ENCODE data around the gene ITPA.

The ITPA gene

GRCh38 chr20:3229798-3230197 lies 20.5 kb downstream of the ITPA start:
- DNase-seq, result no peak

DNA sequence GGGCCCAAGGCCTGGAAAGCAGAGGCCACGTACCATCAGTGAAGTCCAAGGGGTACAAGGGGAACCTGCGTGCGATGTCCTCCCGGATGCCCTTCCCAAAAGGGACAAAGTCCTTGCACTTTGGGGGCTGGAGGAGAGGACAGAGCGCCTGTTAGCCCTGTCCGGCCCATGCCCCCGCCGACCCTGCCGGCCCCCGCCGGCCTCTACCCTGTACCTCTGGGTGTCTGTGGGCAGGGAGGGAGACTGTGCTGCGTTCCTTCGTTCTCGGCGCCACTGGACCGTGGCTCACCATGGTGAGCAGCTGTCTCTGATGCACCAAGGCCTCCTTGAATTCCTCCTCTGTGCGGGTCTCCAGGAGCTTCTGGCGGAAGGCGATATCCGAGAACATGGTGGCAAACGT lies 21.8 kb downstream of the ITPA start:
- DNase-seq, result no peak

DNA sequence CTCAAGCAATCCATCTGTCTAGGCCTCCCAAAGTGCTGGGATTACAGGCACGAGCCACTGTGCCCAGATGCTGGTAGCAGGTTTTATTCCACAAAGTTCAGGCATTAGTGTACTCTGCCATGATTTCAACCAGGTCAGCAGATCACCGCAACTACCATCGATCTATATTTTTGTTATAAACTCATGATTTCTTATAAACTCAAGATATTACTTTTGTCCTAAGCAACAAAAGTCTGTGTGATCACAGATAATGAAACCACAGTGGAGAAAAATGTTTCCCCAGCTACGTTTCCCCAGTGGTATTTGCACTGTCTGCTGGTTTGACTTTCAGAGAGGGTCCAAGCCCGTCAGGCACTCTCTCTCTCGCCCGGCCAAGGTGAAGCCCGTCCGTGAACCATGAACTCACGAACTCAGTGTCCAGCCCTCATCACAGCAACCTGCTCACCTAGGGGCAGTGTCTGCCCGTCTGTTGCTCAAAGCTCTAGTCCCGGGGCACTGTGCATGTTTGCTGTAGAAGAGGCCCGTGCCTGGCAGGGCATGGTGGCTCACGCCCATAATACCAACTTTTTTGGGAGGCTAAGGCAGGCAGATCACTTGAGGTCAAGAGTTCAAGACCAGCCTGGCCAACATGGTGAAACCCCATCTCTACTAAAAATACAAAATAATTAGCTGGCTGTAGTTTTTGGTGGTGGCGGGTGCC lies 22.7 kb downstream of the ITPA start:
- no peak for DNase-seq

DNA sequence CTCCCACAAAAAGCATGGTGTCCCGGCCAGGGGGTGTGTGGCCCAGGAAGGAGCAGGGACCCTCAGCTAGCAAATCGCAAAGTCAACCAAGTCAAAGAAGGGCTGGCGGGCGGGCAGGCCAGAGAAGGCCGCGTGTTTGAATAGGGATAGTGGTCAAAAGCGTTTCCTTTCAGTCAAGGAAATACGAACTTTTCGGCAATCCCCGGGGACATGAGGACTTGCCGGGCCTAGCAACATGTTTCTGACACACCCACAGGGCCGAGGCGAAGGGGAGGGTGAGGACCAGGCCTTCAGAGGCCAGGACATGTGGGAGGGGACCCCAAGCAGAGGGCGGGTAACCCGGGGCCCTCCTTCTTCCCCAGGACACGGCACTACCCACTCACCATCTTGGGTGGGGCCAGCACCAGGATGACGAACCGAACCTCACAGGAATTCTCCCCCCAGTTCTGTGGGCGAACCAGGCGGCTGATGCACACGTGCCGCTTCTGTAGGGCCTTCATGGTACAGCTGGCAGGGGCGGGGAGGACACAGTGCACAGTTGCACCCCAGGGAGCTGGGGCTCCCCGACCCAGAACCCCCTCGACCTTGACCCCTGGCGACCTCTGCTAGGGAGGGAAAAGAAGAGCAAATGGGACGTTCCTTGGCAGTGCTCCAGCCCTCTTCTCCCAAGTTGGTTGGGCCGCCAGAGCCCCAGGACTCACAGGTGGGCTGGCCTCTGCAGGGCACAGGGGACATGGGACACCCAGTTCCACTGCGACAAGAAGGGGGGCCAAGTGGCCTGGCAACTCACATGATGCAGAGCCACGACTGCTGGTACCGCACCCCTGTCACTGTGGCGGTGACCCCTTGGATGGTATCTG lies 24.1 kb downstream of the ITPA start:
- DNase-seq, result no peak

DNA sequence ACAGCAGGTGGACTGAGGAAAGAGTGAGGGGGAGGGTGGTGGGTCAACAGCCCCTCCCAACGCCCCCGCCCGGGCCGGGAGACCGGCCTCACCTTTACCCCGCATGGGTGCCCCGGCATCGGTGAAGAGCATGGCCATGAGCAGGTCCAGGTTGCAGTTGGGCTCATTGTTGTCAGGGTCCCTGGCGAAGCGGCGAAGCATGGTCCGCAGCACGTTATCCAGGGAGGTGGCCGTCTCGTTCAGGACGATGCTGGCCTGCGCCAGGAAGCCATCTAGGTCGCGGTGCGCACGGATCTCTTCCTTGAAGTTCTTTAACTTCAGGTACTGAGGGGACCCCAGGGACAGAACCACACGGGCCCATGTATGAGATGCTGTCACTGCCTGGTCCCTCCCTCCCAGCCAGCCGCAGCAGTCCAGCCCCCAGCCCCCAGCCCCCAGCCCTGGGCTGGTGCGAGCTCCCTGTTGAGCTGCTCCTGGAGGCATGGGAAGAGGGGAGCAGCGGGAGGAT lies 24.7 kb downstream of the ITPA start:
- DNase-seq, result no peak

DNA sequence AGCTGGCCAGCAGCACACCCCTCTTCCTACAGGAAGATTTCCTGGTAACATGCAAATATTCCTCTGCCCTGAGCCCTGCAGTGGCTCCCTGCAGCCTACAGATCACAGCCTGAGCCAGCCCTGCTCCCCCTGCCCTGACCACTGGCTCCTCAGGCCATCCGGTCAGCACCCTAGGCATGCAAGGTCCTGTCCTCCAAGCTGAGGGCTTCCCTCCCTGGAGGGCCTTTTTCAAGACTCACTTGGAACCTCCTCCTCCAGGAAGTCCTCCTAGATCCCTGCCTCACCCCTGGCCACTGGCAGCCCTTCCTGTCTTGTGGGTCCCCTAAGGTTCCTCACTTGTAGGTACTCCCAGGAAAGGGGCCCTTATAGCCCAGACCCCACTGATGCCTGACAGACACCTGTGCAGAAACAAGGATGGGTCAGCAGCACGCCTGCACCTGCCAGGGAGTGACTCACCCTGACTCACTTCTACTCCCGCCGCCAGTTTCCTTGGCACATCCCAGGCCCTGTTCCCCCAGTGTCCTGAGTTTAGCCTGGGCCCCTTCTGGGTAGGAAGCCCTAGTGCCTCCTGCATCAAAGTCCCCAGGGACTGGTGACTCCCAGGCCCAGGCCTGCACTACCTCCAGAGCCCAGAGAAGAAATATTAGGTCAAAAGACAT lies 26.5 kb downstream of the ITPA start:
- DNase-seq, result no peak

GRCh38 chr20:3237011-3237957 lies 28.0 kb downstream of the ITPA start:
- DNase-seq, result no peak

GRCh38 chr20:3237958-3238615 lies 28.8 kb downstream of the ITPA start:
- no peak for DNase-seq

DNA sequence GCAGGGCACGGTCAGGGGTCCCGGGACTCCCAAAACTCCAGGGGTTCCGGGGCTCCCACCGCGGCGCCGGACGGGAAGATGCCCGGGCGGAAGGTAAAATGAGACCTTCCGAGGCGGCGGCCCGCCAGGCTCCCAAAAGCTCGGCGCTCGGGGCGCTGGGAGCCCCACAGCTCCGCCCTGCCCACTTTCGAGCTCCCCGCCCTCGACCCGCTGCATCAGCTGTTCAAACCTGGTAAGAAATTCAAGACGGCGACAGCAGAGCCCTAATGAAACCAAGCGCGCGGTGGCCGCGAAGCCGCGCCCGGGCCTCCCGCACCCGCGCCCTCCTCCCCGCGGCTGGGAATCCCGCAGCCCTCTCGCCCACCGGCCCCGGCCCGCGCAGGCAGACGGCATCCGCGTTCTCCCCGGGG lies 29.3 kb downstream of the ITPA start:
- DNase-seq, result peak; percentile 4

DNA sequence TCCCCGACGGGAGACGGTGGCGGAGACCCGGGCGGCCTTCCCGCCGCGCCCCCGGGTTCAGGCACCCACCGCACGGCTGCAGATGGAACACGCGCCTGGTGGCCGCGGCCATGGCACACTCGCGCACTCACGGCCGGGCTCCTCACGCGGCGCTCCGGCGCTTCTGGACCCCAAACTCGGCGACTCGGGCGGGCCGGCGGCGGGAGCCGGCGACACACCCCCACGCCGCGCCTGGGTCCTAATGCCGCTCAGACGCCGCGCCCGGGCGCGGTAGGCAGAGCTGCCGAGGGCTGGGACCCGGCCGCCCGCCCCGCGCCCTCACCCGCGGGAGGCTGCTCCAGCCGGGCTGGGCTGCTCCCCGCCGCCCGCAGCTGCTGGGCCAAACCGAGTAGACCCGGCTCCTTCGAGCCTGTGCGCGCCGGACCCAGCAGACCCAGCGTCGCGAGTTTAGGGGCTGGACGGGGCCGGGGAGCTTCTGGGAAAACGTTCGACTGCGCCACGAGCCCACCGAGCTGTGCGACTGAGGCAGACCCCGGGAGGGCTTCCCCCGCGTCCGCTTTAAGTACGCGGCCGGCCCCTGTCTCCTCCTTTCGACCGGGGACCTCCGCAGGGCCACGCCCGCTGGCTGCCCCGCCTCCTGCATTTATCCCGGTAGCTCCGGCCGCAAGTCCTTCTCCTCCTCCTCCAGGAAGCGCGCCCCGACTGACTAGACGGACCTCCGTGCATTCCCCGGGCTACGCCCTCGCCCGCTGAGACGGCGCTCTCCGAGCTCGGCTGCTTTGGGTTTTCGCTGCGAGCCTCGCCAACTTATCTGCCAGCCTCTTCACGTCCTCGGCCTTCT lies 29.9 kb downstream of the ITPA start, which contains the start of gene SLC4A11:
TSS of gene SLC4A11 (minus strand) at position 165 of the 841 bp plus-strand sequence. CDS start at position 112, 53 bp downstream.
- peak; percentile 7 for DNase-seq

DNA sequence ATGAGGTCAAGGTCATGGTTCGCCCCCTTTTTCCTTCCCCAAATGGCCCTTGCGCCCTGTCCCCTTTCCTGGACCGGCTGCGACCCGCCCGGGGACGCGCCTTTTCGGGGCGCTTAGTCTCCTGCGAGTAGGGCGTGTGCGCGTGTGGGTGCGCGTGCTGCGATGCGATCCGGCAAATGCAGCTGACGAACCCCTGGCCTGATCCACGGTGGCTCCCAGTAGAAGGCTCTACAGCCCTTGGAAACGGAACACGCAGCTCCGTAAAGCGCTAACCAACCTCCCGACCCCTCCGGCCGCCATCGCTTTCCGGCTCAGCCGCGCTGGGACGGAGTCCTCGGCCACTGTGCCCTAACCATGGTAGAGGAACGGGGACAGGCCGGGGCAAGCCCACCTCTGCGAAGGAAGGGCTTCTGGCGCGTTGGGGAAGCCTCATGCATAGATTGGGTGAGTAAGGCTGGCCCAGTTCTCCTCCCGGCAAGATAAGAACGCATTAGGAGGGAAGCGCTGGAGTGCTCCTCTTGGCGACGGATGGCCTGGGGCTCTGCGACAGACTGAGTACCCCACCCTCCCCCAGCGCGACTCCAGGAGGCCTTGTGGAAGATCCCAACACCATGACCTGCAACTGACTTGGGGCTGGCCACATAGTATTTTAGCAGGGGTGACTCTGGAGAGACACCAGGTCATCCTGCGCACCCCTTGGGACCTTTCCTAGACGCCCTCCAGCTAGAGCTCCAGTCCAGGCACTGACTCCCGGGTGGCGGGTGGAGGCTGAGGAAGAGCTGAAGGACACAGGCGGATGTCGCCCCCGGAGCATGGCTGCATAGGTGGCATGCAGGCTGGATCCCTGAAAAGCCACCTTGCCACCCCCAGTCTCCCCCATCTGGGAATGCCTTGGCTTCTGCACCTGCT lies 30.8 kb downstream of the ITPA start:
- no peak for DNase-seq

- no peak for DNase-seq
These were observed 31.6 kb downstream of the ITPA start for GRCh38 chr20:3240776-3241363.

DNA sequence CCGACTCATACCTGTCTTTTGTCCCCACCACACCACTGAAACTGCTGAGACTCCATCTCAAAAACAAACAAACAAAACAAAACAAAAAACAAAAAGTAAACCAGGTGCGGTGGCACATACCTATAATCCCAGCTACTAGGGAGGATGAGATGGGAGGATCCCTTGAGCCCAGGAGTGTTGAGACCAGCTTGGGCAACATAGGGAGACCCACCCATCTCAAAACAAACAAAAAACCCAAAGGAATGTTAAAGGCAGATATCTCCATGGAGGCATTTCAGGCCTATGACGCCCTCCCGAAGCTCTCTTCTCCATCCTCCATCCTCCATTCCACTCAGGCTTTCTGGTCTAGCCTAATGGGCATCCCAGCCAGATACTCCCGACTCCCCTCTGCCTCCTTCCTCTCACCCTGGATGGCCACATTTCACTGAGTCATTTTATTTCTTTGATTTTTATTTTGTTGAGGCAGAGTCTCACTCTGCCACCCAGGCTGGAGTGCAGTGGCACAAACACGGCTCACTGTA lies 32.9 kb downstream of the ITPA start:
- no peak for DNase-seq

- no peak for DNase-seq
These were observed 34.5 kb downstream of the ITPA start for GRCh38 chr20:3243718-3244358.

GRCh38 chr20:3244613-3245012 lies 35.3 kb downstream of the ITPA start:
- no peak for DNase-seq

GRCh38 chr20:3245156-3245555 lies 35.9 kb downstream of the ITPA start:
- no peak for DNase-seq

DNA sequence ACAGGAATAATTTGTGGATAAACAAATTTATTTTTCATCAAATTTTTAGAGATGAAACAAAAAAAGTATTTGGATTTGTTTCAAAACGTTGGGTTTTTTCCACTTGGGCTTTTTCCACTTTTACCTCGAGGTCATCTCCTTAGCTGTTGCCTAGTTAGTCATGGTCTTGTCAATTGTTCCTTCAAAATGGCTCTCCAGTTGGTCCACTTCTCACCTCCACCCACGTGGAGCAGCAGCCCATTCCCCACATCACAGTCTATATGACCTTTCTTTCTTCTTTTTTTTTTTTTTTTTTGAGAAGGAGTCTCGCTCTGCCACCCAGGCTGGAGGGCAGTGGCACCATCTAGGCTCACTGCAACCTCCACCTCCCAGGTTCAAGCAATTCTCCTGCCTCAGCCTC lies 36.4 kb downstream of the ITPA start:
- no peak for DNase-seq

- no peak for DNase-seq
These were observed 37.4 kb downstream of the ITPA start for GRCh38 chr20:3246682-3247081.

Measured in DMS79 (cell line).